ENCODE results near the gene ORAI1.

GRCh38 chr12:121628037-121628436 lies 1.7 kb downstream of the ORAI1 start:
- no peak for TF ChIP-seq CTCF (conservative IDR thresholded peaks at IDR 0.05)
- no peak for TF ChIP-seq ZFX (IDR thresholded peaks at IDR 0.05)
